ENCODE measurements around the gene MTHFD1L. TPM values are rescaled to one million over a fixed set of nuclear protein-coding genes. Genes with fewer than 3 reads are reported as not detected.

MTHFD1L gene
- total RNA-seq, 1 donor from 2014 or later: 107 TPM

DNA sequence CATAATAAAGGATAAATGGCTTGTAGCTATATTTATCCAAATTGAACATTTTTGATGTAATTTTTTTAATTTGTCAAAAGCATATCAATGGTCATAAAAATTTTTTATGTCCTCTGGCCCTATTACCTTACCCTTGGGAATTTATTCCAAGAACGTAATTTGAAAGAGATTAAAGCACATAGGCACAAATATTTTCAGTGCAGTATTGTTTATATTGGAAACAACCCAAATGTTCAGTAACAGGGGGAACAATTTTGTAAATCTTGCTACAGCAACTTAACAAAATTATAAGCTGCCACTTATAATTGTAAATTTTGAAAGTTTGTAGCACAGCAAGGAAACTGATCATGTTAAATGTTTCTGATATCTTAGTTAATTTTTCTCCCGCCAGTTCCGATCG lies 142.4 kb downstream of the MTHFD1L start:
- no peak overlapping the region for H3K4me2 ChIP-seq (ENCODE audit: low read length)
- no peaks in the 10 kb centered on the region for H3K9me3 ChIP-seq (ENCODE audit: insufficient read depth, low read depth, low read length)
- peaks cover 12% of the 10 kb centered on the region for H3K4me1 Mint-ChIP-seq (ENCODE audit: low read depth, unreplicated experiment)
- no peak overlapping the region for H3K27ac ChIP-seq (ENCODE audit: low read depth, low read length)
- H3K27me3 Mint-ChIP-seq (ENCODE audit: low read depth, unreplicated experiment): no peaks in the 10 kb centered on the region
- no peak overlapping the region for H3K27ac Mint-ChIP-seq (ENCODE audit: unreplicated experiment)
- peaks cover 28% of the 10 kb centered on the region for H3K4me1 ChIP-seq (ENCODE audit: insufficient read depth, low read length)
- no peak for FAIRE-seq
- H3K27me3 ChIP-seq (ENCODE audit: insufficient read depth, low read length): no peaks in the 10 kb centered on the region
- H3K79me2 ChIP-seq (ENCODE audit: insufficient read depth, low read length): no peaks in the 10 kb centered on the region
- peaks cover 10% of the 10 kb centered on the region for H3K36me3 Mint-ChIP-seq (ENCODE audit: low read depth, unreplicated experiment)
- no peak overlapping the region for H3K9ac ChIP-seq (ENCODE audit: low read length)
- H3K4me3 Mint-ChIP-seq (ENCODE audit: unreplicated experiment): no peak overlapping the region
- no peaks in the 10 kb centered on the region for H3K9me3 Mint-ChIP-seq (ENCODE audit: unreplicated experiment)
- TF ChIP-seq, protein P1, sequence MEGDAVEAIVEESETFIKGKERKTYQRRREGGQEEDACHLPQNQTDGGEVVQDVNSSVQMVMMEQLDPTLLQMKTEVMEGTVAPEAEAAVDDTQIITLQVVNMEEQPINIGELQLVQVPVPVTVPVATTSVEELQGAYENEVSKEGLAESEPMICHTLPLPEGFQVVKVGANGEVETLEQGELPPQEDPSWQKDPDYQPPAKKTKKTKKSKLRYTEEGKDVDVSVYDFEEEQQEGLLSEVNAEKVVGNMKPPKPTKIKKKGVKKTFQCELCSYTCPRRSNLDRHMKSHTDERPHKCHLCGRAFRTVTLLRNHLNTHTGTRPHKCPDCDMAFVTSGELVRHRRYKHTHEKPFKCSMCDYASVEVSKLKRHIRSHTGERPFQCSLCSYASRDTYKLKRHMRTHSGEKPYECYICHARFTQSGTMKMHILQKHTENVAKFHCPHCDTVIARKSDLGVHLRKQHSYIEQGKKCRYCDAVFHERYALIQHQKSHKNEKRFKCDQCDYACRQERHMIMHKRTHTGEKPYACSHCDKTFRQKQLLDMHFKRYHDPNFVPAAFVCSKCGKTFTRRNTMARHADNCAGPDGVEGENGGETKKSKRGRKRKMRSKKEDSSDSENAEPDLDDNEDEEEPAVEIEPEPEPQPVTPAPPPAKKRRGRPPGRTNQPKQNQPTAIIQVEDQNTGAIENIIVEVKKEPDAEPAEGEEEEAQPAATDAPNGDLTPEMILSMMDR (IDR thresholded peaks at IDR 0.05; ENCODE audit: insufficient read depth, low read depth, low read length): no peak
- no peak for TF ChIP-seq EZH2 (IDR thresholded peaks at IDR 0.05; ENCODE audit: insufficient read depth, low read length)
- H3K36me3 ChIP-seq (ENCODE audit: insufficient read depth, low read length): peaks cover 6% of the 10 kb centered on the region
- DNase-seq (ENCODE audit: low read depth): no peak
- H4K20me1 ChIP-seq (ENCODE audit: insufficient read depth, low read length): no peaks in the 10 kb centered on the region
- H2AFZ ChIP-seq (ENCODE audit: low read depth, low read length): no peak overlapping the region
- no peak overlapping the region for H3K4me3 ChIP-seq (ENCODE audit: insufficient read depth, low read depth, low read length)

GRCh38 chr6:151008425-151008824 lies 142.9 kb downstream of the MTHFD1L start:
- Histone ChIP-seq H2AFZ (ENCODE audit: low read depth, low read length) (no peak overlapping the region), H3K36me3 (ENCODE audit: insufficient read depth, low read length) (peaks cover 6% of the 10 kb centered on the region), H3K79me2 (ENCODE audit: insufficient read depth, low read length) (no peaks in the 10 kb centered on the region), H3K27me3 (ENCODE audit: insufficient read depth, low read length) (no peaks in the 10 kb centered on the region), H3K4me1 (ENCODE audit: insufficient read depth, low read length) (peaks cover 28% of the 10 kb centered on the region), H3K27ac (ENCODE audit: low read depth, low read length) (no peak overlapping the region), H4K20me1 (ENCODE audit: insufficient read depth, low read length) (no peaks in the 10 kb centered on the region), H3K4me3 (ENCODE audit: insufficient read depth, low read depth, low read length) (no peak overlapping the region), H3K4me2 (ENCODE audit: low read length) (no peak overlapping the region), H3K9ac (ENCODE audit: low read length) (no peak overlapping the region), H3K9me3 (ENCODE audit: insufficient read depth, low read depth, low read length) (no peaks in the 10 kb centered on the region)
- Mint-ChIP-seq H3K9me3 (ENCODE audit: unreplicated experiment) (no peaks in the 10 kb centered on the region), H3K27ac (ENCODE audit: unreplicated experiment) (no peak overlapping the region), H3K4me3 (ENCODE audit: unreplicated experiment) (no peak overlapping the region), H3K4me1 (ENCODE audit: low read depth, unreplicated experiment) (peaks cover 12% of the 10 kb centered on the region), H3K36me3 (ENCODE audit: low read depth, unreplicated experiment) (peaks cover 12% of the 10 kb centered on the region), H3K27me3 (ENCODE audit: low read depth, unreplicated experiment) (no peaks in the 10 kb centered on the region)
- TF ChIP-seq, protein P1 (IDR thresholded peaks at IDR 0.05; ENCODE audit: insufficient read depth, low read depth, low read length): no peak
- TF ChIP-seq EZH2 (IDR thresholded peaks at IDR 0.05; ENCODE audit: insufficient read depth, low read length): no peak
- FAIRE-seq: no peak
- DNase-seq (ENCODE audit: low read depth): no peak

DNA sequence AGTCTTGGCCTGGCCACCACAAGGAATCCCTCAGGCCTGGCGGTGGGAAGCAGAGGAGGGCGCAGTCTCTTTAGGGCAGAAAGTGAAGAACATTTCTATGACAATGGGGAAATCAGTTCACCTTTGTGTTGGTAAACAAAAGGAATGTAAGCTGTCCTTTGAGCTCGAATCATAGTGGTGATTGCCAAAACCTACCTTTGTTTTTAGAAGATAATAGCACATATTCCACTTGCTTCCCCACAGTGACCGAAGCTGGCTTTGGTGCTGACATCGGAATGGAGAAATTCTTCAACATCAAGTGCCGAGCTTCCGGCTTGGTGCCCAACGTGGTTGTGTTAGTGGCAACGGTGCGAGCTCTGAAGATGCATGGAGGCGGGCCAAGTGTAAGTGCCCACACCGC lies 144.1 kb downstream of the MTHFD1L start:
- FAIRE-seq (no peak), DNase-seq (ENCODE audit: low read depth) (no peak)
- Histone ChIP-seq H2AFZ (ENCODE audit: low read depth, low read length) (no peak overlapping the region), H4K20me1 (ENCODE audit: insufficient read depth, low read length) (no peaks in the 10 kb centered on the region), H3K79me2 (ENCODE audit: insufficient read depth, low read length) (no peaks in the 10 kb centered on the region), H3K4me2 (ENCODE audit: low read length) (no peak overlapping the region), H3K9ac (ENCODE audit: low read length) (no peak overlapping the region), H3K4me1 (ENCODE audit: insufficient read depth, low read length) (peaks cover 20% of the 10 kb centered on the region), H3K4me3 (ENCODE audit: insufficient read depth, low read depth, low read length) (no peak overlapping the region), H3K27me3 (ENCODE audit: insufficient read depth, low read length) (no peaks in the 10 kb centered on the region), H3K9me3 (ENCODE audit: insufficient read depth, low read depth, low read length) (no peaks in the 10 kb centered on the region), H3K36me3 (ENCODE audit: insufficient read depth, low read length) (peaks cover 7% of the 10 kb centered on the region), H3K27ac (ENCODE audit: low read depth, low read length) (no peak overlapping the region)
- Mint-ChIP-seq H3K27ac (ENCODE audit: unreplicated experiment) (no peak overlapping the region), H3K36me3 (ENCODE audit: low read depth, unreplicated experiment) (peaks cover 15% of the 10 kb centered on the region), H3K4me3 (ENCODE audit: unreplicated experiment) (no peak overlapping the region), H3K4me1 (ENCODE audit: low read depth, unreplicated experiment) (peaks cover 19% of the 10 kb centered on the region), H3K27me3 (ENCODE audit: low read depth, unreplicated experiment) (no peaks in the 10 kb centered on the region), H3K9me3 (ENCODE audit: unreplicated experiment) (no peaks in the 10 kb centered on the region)
- no peak for TF ChIP-seq EZH2 (IDR thresholded peaks at IDR 0.05; ENCODE audit: insufficient read depth, low read length)
- TF ChIP-seq, protein P1 (IDR thresholded peaks at IDR 0.05; ENCODE audit: insufficient read depth, low read depth, low read length): no peak

Measured in astrocyte (in vitro differentiated cells and primary cell).